HG03439 (cell line): Measurements from ENCODE around the gene SLAMF7.
A peak's percentile ranks its signal among the peaks of the same experiment; 100 is the strongest.
"Not testable (repeated sequence)": the region's sequence is repeated elsewhere in the genome, so short reads cannot be mapped to it uniquely, and the experiment has no call there.

Experiments
- ATAC-seq: cut with Tn5 transposase; IDR thresholded peaks from one replicate; pipeline ENCODE4 v1.9.1; 2021; ENCODE audit warnings: mild to moderate bottlenecking, moderate library complexity; ENCODE audit not compliant: unreplicated experiment

Gene SLAMF7

DNA sequence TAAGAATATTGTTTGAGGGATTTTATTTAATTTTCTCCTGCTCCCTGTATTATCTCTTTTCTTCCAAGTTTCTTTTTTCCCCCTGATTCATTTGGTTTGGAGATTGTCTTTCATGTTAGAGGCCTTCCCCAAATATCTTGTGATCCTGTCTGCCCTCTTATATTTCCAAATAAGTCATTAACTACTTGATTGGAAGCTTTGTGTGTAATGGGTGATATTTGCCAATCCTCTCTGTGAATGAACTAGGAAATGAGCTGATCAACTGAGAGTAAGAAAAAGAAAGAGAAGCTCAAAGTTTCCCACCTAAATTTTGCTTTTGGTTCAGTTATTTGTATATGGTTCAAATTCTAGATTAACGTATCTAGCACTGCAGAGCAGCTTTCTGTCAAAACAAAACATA is 33.3 kb downstream of the SLAMF7 start:
- no peak for ATAC-seq

DNA sequence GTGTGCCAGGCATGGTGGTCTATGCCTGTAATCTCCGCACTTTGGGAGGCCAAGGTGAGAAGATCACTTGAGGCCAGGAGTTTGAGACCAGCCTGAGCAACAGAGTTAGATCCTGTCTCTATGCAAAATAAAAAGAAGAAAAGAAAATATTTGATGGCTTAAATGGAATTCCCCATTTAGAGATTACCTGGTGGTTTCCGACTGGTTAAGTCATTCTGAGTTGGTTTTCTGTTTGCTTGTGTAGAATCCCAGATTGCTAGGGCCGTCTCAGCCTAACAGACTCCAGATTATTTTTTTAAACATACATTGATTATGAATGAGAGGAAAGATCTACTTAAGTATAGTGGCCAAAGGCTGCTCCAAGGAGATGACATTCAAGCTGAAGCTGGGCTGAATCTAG is 34.0 kb downstream of the SLAMF7 start:
- no peak for ATAC-seq

DNA sequence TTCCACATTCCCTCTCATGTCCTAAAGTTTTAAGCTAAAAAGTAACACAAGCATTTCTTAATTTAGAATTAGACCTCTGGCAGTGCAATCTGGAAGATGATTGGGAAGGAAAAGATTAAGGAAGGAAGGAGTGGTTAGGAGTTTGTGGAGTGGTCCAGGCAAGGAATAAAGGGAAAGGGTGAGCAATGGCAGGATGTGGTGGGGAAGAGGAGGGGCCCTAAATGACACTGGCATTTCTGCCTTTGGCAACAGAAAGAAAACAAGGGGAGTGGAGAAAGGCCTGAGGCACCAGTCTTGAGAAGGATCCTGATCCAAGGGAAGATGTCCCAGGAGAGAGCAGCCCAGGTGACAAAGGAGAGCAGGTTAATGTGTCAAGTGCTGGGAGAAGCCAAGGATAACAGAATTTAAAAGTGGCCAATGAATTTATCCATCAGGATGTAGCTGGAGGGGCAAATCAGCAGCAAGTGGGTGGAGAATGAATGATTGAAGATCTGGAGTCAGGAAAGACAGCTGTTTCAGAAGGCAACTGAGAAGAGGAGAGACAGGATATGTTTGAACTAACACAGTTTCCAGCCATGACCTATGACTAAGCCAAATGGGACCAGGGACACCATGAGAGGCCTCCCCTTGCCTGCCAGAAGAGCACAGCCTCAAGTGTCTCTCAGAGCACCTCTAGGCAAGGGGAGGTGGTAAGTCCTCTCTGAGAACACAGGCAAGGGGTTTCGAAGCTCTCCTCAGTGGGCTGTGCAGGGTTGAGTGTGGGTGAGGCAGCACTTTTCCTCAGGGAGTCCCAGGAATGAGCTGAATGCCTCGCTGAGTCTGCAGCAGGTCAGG is 36.1 kb downstream of the SLAMF7 start:
- ATAC-seq = no peak

DNA sequence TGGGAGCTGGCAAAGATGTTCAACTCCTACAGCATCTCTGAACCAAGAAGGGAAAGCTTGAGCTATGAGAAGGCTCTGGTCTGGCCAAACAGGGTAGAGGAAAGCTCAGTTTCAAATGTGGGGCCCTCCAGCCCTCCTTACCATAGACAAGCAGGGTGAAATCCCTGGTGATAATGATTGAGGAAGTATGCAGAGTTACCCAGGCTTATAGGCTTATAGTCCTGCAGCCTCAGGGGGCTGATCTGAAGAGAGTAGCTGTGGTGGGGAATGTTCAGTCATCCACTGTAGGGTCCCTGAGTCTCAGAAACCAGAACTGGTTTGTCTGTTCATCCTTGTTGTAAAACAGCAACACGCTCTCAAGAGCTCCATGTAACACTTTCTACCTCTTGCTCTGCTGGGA is 37.1 kb downstream of the SLAMF7 start:
- ATAC-seq = no peak

DNA sequence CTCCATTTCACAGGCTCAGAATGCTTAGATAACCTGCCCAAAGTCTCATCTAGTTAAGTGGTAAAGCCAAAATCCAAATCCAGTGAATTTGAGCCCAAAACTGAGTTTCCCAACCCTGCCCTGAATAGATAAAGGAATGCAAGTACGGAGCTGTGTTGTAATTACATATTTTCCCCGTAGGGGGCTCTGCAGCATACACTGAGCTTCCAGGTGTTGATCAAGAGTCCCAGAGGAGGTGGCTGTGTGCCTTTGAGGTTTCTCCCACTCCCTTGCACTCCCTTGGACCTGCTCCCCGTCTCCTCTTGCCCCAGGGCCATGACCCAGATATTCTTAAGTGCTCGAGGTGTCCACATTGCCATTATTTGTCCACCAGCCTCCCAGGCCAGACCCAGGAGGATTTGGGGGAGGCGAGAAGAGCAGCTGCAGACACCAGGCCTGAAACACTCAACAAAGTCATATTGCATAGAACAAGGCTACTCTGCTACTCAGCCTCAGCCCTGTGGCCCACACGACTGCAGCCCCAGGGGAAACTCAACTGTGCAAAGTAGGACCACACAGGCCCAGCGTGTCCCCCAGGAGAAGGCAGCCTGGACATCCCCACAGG is 38.5 kb downstream of the SLAMF7 start:
- no peak for ATAC-seq

DNA sequence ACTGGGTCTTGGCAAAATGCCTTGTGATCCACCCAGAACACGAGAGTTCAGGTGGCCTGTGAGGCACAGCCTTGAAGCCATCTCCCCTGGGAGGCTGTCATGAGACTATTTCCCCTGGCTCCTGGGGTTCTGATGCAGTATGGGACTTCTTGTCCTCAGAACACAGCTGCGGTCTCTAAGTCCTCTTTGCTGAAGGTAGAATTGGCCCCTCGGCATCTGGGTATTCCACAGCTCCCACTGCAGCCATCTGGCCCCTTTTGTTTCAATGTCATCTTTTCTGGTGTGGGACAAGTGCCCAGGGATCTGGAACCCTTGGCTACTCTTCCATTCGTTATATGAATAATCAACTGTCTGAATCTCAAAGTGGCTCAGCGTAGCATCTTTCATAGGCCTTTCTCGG is 39.9 kb downstream of the SLAMF7 start:
- ATAC-seq = no peak

DNA sequence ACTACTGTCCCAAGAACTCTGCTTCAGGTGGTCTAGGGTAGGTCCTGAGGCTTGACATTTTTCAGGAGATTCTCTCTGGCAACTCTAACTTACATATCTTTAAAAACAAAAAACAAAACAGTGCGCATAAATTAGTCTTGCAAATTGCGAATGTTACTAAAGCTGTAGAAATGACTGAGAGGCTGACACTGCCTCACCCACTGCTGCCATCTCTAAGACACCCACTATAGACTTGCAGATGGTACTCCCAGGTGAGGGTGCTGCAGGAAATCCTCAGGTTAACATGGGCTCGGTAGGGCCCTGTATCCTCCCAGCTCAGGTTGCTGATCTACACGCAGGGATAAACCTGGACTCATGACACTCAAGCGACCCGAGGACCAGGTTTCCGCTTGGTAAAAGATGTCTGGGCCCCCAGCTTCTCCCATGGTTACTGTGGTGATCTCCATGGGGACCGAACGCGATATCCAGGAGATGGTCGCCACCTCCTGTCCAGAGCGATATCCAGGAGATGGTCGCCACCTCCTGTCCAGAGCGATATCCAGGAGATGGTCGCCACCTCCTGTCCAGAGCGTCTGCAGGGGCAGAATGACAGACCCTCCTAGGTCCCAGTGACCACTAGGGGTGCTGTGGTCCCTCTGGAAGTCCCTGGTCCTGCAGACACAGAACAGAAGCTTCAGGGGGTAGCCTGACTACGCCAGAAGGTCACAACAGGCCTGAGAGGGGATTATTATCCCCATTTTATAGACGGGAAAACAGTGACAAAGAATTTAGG is 40.8 kb downstream of the SLAMF7 start:
- ATAC-seq = no peak

DNA sequence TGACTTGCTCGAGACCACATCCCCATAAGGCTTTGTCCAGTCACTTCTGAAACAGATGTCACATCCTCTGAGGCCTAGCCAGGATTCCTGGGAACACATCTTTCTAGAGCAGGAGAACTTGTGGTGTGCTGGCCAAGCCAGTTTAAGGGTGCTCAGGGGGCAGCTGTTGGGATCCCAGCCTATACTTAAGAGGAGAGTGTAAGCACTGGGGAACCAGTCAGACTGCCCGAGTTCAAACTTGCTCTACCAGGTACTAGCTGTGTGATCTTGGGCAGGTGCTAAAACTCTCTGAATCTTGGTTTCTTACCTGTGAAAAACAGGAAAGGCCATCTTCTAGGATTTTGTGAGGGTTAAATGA is 41.3 kb downstream of the SLAMF7 start:
- ATAC-seq = no peak

DNA sequence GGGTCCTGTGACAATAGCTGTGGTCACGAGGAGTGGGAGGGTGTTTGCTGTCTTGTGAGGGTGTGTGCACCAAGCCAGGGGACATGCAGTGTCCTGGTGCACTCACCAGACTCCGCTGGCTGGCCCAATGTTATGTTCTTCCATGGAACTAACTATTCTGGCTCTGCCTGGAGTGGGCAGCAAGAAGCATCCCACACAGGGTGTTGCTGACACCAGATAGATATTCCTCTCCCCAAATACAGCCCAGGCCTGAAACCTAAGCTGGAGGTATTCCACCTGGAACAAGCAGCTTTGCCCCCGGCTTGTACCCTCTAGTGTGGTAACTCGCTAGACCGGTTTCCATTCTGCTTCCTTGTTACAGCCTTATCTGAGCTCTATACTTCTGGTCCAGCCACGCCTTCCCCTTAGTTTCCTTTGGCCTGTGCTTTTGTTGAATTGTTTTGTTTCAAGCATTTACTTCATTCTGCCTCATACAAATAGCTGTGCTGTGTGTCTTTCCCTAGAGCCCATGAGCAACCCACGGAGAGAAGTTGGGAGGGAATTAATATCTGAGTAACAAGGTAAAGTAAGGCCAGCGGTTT is 42.2 kb downstream of the SLAMF7 start:
- ATAC-seq = no peak

DNA sequence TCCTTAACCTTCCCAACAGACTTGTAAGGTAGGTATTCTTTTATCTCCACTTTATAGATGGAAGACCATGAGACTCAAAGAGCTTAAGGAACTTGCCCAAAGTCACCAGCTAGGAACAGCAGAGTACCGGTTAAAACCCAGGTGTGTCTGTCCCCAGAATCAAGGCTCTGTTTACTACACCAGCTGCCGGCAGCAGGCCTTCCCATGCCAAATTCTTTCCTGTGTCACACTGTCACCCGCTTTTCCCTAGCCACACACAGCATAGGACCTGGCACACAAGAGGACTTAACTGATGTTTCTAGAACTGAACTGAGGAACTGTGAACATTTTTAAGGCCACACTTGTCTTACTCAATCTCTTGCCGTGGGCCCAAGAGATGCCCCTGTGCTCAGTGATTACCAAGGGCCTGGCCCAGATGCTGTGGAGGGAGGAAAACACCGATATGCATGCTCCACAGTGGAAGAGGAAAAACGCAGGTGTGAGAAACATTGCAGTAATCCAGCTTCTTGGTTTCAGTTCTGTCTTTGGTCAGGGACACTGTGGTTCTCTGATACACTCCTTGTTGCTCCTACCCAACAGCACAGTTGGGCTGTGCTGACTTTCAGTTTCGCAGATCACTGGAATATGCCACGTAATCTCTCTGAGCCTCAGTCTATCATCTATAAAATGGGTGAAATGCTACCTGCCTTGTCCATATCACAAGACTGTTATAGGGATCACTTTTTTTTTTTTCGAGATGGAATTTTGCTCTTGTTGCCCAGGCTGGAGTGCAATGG is 43.1 kb downstream of the SLAMF7 start:
- peak; percentile 74 for ATAC-seq

DNA sequence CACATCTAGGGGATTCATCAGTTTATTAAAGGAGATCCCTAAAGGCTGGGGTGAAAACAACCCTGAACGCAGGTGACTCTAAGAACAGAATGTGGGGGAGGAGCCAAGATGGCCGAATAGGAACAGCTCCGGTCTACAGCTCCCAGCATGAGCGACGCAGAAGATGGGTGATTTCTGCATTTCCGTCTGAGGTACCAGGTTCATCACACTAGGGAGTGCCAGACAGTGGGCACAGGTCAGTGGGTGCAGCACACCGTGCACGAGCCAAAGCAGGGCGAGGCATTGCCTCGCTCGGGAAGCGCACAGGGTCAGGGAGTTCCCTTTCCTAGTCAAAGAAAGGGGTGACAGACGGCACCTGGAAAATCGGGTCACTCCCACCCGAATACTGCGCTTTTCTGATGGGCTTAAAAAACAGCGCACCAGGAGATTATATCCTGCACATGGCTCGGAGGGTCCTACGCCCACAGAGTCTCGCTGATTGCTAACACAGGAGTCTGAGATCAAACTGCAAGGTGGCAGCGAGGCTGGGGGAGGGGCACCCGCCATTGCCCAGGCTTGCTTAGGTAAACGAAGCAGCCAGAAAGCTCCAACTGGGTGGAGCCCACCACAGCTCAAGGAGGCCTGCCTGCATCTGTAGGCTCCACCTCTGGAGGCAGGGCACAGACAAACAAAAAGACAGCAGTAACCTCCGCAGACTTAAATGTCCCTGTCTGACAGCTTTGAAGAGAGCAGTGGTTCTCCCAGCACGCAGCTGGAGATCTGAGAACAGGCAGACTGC is 44.1 kb downstream of the SLAMF7 start:
- not testable (repeated sequence) for ATAC-seq

DNA sequence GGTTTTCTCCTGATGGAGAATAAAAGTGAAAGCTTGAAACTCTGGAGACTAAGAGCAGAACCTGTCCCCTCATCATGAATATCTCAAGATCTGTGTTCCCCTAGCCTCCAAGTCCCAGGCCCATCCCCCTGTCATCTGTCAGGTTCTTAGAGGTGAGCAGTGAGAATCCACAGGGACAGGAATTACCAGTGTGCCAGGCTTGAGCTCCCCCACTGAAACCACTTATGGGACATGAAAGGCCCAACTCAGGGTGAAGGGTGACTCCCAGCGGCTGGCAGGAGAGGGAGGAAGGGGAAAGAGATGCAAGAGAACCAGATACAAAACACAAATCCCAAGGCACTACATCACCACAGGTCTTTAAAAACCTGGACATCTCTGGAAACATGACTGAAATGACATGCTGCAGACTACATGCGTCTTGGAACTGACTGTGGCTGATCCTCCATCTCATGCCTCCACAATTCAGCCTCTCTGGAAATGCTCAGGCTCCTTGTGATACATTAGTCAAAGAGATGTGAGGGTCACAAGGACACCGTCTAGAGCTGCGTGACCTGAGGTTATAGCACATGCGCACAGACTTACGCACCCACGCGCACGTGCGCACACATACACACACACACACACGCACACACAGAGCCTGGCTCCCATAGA is 50.1 kb downstream of the SLAMF7 start:
- peak; percentile 44 for ATAC-seq

DNA sequence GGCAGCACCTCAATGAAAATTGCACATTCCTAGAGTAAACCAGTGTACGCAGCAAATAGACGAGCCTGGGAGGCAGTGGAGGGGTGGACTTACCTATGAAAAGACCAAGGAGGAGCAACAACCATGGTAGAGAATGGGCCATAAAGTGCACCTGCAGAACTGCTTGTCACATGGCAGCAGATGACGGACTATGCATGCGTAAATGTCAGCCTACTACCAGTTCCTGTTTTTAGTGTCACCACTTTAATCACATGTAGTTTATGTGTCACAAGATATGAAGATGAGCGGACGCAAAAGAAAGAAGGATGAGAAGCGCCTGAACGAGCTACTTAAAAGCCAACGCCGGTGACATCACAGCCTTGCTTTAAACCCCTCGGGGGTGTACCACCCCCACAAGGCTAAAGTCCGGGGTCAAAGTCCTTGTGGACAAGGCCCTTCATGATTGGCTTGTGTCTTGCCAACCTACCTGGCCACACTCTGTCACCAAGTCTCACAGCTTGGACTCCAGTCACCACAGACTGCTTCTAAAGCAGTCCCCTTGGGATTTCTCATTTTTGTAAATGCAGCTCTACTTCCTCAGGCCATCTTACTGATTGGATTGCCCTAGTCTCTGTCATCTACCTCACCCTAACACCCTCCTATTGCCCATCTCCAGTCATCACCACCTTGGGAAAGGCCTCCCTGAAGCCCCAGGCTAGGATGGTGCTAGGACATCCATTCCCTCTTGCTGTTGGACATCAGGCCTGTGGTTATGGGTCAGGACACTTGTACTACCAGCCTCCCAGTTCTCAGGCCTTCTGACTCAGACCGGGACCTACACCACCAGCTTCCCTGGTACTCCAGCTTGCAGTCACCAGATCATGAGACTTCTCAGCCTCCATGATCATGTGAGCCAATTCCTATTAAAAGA is 50.9 kb downstream of the SLAMF7 start:
- peak; percentile 91 for ATAC-seq

DNA sequence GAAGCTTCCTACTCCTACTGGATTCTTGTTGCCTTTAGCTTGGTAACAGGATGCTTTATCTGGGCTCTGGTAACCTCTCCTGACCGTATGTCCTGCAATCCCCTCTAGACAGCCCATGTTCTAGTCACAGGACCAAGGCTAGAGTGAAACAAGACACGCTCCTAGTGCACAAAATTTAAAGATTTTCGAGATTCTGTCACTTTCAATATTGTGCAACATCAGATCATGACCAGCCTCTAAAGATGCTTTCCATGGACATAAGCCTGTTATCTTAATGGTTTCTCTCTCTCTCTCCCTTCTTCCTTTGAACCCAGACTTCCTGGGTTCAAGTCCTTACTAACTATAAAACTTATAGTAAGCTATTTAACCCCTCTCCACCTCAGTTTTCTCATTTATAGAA is 55.3 kb downstream of the SLAMF7 start:
- ATAC-seq = no peak

DNA sequence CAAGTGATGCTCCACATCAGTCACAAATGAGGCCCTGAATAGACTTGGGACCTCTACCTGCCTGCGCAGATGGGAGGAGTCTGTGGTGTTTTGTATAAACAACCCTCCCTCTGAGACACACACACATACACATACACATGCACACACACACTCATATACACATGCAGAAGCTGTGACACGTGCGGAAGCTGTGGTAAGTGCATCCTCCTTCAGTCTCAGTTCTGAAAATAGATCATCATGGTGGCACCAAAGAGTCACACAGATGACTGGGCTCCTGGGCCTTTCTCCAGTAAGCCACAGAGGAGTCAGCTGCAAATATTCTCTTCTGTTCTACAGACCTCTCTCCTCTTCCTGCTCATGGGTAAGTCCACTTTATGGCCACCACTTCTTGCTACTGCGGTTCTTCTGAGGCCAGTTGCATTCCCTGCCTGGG is 56.9 kb downstream of the SLAMF7 start, which contains the start of gene LY9:
Gene LY9 (plus strand): TSS at position 224 of the 433 bp plus-strand sequence. CDS start 14 bp downstream, at position 238.
- peak; percentile 72 for ATAC-seq

DNA sequence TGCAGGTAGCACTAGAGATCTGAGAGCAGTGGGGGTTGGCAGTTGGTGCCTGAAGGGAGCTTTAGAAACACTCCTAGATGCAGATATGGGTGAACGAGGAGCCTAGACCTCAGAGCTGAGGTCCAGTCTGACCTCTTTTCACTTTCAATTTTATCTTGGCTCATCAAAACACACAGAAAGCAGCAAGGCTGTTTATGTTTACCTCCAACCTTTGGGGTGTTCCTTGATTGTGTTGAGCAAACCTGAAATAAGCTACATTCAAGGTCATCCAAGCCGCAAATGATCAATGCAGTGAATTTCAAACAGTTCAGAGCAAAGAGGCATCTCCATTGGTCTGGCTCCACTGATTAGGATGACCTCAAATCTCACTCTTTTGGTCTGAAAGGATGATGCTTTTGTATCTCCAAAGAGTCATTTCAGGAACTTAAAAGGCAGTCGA is 58.2 kb downstream of the SLAMF7 start:
- no peak for ATAC-seq

DNA sequence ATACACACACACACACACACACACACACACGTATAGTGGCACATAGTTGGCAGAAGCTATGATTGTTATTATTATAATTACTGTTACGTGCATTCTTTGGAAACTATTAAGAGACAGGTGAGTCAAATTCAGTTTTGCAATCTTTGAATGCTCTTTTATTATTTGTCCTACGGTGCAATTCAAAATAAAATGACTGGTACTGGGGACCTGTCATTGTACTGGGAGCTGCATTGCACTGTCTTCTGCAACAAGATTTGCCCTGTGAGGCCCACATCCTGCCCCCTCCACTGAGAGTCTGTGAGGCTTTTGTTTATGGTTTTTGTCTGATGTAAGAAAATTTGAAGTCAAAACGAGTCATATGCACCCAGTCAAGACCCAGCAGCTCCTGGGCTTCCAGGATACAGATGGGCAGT is 58.8 kb downstream of the SLAMF7 start:
- ATAC-seq = no peak

DNA sequence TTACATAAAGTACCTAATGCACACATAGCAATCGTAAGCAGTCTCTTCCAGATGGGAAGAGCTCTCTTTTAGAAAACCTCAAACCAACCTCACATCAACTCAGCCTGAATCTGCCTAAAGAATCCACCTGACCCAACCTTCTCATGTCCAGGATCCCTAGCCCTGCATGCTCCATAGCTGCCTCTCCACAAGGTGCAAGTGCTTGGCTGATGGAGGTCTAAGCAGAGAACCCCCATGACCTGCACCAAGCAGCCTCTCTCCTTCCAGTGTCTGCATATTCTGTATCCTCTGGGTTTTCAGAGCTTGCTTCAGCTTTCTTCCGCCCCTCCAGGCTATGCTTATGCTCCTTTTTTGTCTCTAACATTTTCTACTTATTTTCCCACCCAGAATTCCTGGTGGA is 59.4 kb downstream of the SLAMF7 start:
- no peak for ATAC-seq
